Measurements from ENCODE around the gene ACTN3.

GRCh38 chr11:66556086-66556485, 9.4 kb downstream of the ACTN3 start:
- TF ChIP-seq POLR2A (IDR thresholded peaks at IDR 0.05) (no peak), CTCF (IDR thresholded peaks at IDR 0.05) (no peak), POLR2AphosphoS5 (IDR thresholded peaks at IDR 0.05) (no peak)
